ENCODE results near the gene BCL7A.
A peak's percentile ranks its signal among the peaks of the same experiment; 100 is the strongest.

BCL7A gene

GRCh38 chr12:122021193-122021821 is 377 bp upstream of the BCL7A start:
- peaks cover 10% of the 10 kb centered on the region for H3K79me2 ChIP-seq (ENCODE audit: control insufficient read depth, insufficient read depth, low read length)
- no peak overlapping the region for H4K8ac ChIP-seq (ENCODE audit: low read depth, low read length)
- no peaks in the 10 kb centered on the region for H3K36me3 ChIP-seq (ENCODE audit: control insufficient read depth, insufficient read depth, low read length)
- H3K27me3 ChIP-seq (ENCODE audit: insufficient read depth, low read length, poor library complexity), result peaks cover 5% of the 10 kb centered on the region
- no peak overlapping the region for H2BK5ac ChIP-seq (ENCODE audit: low read length)
- H3K23ac ChIP-seq (ENCODE audit: low read length), result no peak overlapping the region
- H3K4me1 ChIP-seq (ENCODE audit: control insufficient read depth, low read depth, low read length), result no peaks in the 10 kb centered on the region
- H4K5ac ChIP-seq (ENCODE audit: low read length), result no peak overlapping the region
- no CpG with 5 or more reads among the region's 57 CpGs for WGBS (ENCODE audit: extremely low coverage, insufficient coverage, low lambda C conversion rate)
- no peak overlapping the region for H2AK5ac ChIP-seq (ENCODE audit: low read length)
- H3K9ac ChIP-seq (ENCODE audit: low read length), result peak overlapping the region; percentile 38
- no peak overlapping the region for H2BK15ac ChIP-seq (replicated peaks; ENCODE audit: low read depth)
- H3K79me1 ChIP-seq (ENCODE audit: low read length), result peaks cover under 1% of the 10 kb centered on the region
- H3K18ac ChIP-seq (ENCODE audit: low read length), result no peak overlapping the region
- peak overlapping the region; percentile 86 for H3K56ac ChIP-seq (ENCODE audit: low read length)
- H3K4me2 ChIP-seq (ENCODE audit: low read length), result peak overlapping the region; percentile 43
- no peak overlapping the region for H3K27ac ChIP-seq (ENCODE audit: low read depth, low read length)
- H3K4ac ChIP-seq (ENCODE audit: low read depth, low read length), result peak overlapping the region; percentile 83
- DNase-seq, result peak; percentile 31
- H2BK120ac ChIP-seq (ENCODE audit: low read depth, low read length), result no peak overlapping the region
- H3K4me3 ChIP-seq (ENCODE audit: low read length), result no peak overlapping the region

GRCh38 chr12:122022393-122023338 is 982 bp downstream of the BCL7A start:
- Histone ChIP-seq H3K4me1 (ENCODE audit: control insufficient read depth, low read depth, low read length) (no peaks in the 10 kb centered on the region), H4K8ac (ENCODE audit: low read depth, low read length) (peak overlapping the region; percentile 76), H3K56ac (ENCODE audit: low read length) (peak overlapping the region; percentile 92), H2BK15ac (replicated peaks; ENCODE audit: low read depth) (no peak overlapping the region), H3K9ac (ENCODE audit: low read length) (peak overlapping the region; percentile 86), H3K27me3 (ENCODE audit: insufficient read depth, low read length, poor library complexity) (peaks cover 5% of the 10 kb centered on the region), H4K5ac (ENCODE audit: low read length) (no peak overlapping the region), H3K79me2 (ENCODE audit: control insufficient read depth, insufficient read depth, low read length) (peaks cover 16% of the 10 kb centered on the region), H3K4ac (ENCODE audit: low read depth, low read length) (peak overlapping the region; percentile 91), H2BK5ac (ENCODE audit: low read length) (no peak overlapping the region), H2BK120ac (ENCODE audit: low read depth, low read length) (no peak overlapping the region), H3K79me1 (ENCODE audit: low read length) (peaks cover 7% of the 10 kb centered on the region), H3K27ac (ENCODE audit: low read depth, low read length) (no peak overlapping the region), H3K23ac (ENCODE audit: low read length) (peak overlapping the region; percentile 15), H2AK5ac (ENCODE audit: low read length) (no peak overlapping the region), H3K4me2 (ENCODE audit: low read length) (peak overlapping the region; percentile 70), H3K18ac (ENCODE audit: low read length) (peak overlapping the region; percentile 96), H3K4me3 (ENCODE audit: low read length) (peak overlapping the region; percentile 47), H3K36me3 (ENCODE audit: control insufficient read depth, insufficient read depth, low read length) (no peaks in the 10 kb centered on the region)
- WGBS (ENCODE audit: extremely low coverage, insufficient coverage, low lambda C conversion rate), result no CpG with 5 or more reads among the region's 124 CpGs
- DNase-seq, result peak; percentile 37

- Histone ChIP-seq H4K8ac (ENCODE audit: low read depth, low read length) (no peak overlapping the region), H3K23ac (ENCODE audit: low read length) (no peak overlapping the region), H3K4ac (ENCODE audit: low read depth, low read length) (no peak overlapping the region), H3K27ac (ENCODE audit: low read depth, low read length) (no peak overlapping the region), H4K5ac (ENCODE audit: low read length) (no peak overlapping the region), H2BK120ac (ENCODE audit: low read depth, low read length) (no peak overlapping the region), H3K27me3 (ENCODE audit: insufficient read depth, low read length, poor library complexity) (peaks cover 5% of the 10 kb centered on the region), H3K36me3 (ENCODE audit: control insufficient read depth, insufficient read depth, low read length) (no peaks in the 10 kb centered on the region), H3K4me3 (ENCODE audit: low read length) (peak overlapping the region; percentile 47), H3K4me1 (ENCODE audit: control insufficient read depth, low read depth, low read length) (no peaks in the 10 kb centered on the region), H2BK15ac (replicated peaks; ENCODE audit: low read depth) (no peak overlapping the region), H3K4me2 (ENCODE audit: low read length) (peak overlapping the region; percentile 70), H3K79me2 (ENCODE audit: control insufficient read depth, insufficient read depth, low read length) (peaks cover 24% of the 10 kb centered on the region), H2BK5ac (ENCODE audit: low read length) (no peak overlapping the region), H3K9ac (ENCODE audit: low read length) (peak overlapping the region; percentile 86), H3K56ac (ENCODE audit: low read length) (peak overlapping the region; percentile 92), H2AK5ac (ENCODE audit: low read length) (no peak overlapping the region), H3K18ac (ENCODE audit: low read length) (peak overlapping the region; percentile 96), H3K79me1 (ENCODE audit: low read length) (peaks cover 10% of the 10 kb centered on the region)
- DNase-seq, result peak; percentile 35
- no CpG with 5 or more reads among the region's 43 CpGs for WGBS (ENCODE audit: extremely low coverage, insufficient coverage, low lambda C conversion rate)
These were observed 1.9 kb downstream of the BCL7A start for GRCh38 chr12:122023339-122024131.

DNA sequence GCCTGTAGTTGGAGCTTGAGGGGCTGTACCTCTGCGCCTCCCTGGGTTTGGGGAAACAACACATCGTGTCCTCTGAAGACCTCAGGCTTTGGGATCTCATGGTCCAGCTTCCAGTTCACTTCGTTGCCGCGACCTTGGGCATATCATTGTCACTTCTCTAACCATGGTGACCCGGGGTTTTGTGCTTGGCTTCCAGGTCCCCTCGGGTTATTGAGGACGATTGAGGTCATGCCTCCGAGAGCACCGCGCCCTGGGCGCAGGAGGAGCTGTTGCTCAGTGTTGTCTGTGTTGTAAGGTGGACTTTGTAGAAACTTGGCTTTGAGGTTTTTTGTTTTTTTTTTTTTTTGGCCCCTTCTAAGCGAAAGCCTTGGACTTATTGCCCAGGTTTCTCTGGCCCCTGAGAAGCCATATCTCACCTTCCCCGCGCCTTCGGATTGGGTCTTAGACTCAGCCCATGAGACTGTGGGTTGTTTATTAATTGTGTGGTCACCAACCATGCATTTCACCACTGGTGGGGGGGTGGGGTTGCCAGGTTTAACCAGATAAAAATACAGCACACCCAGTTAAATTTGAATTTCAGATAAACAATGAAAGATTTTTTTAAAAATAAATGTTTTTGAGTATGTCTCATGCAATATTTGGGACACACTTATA is 2.6 kb downstream of the BCL7A start:
- Histone ChIP-seq H2BK5ac (ENCODE audit: low read length) (no peak overlapping the region), H4K8ac (ENCODE audit: low read depth, low read length) (no peak overlapping the region), H4K5ac (ENCODE audit: low read length) (no peak overlapping the region), H3K9ac (ENCODE audit: low read length) (peak overlapping the region; percentile 23), H3K18ac (ENCODE audit: low read length) (no peak overlapping the region), H3K27me3 (ENCODE audit: insufficient read depth, low read length, poor library complexity) (peaks cover 5% of the 10 kb centered on the region), H3K4me2 (ENCODE audit: low read length) (no peak overlapping the region), H3K4me3 (ENCODE audit: low read length) (no peak overlapping the region), H3K36me3 (ENCODE audit: control insufficient read depth, insufficient read depth, low read length) (no peaks in the 10 kb centered on the region), H3K4ac (ENCODE audit: low read depth, low read length) (no peak overlapping the region), H2AK5ac (ENCODE audit: low read length) (no peak overlapping the region), H3K4me1 (ENCODE audit: control insufficient read depth, low read depth, low read length) (no peaks in the 10 kb centered on the region), H2BK120ac (ENCODE audit: low read depth, low read length) (no peak overlapping the region), H3K79me2 (ENCODE audit: control insufficient read depth, insufficient read depth, low read length) (peaks cover 28% of the 10 kb centered on the region), H3K79me1 (ENCODE audit: low read length) (peaks cover 15% of the 10 kb centered on the region), H2BK15ac (replicated peaks; ENCODE audit: low read depth) (no peak overlapping the region), H3K56ac (ENCODE audit: low read length) (no peak overlapping the region), H3K23ac (ENCODE audit: low read length) (no peak overlapping the region), H3K27ac (ENCODE audit: low read depth, low read length) (no peak overlapping the region)
- WGBS (ENCODE audit: extremely low coverage, insufficient coverage, low lambda C conversion rate), result no CpG with 5 or more reads among the region's 16 CpGs
- no peak for DNase-seq

- Histone ChIP-seq H3K4ac (ENCODE audit: low read depth, low read length) (no peak overlapping the region), H2BK5ac (ENCODE audit: low read length) (no peak overlapping the region), H3K27me3 (ENCODE audit: insufficient read depth, low read length, poor library complexity) (no peaks in the 10 kb centered on the region), H3K27ac (ENCODE audit: low read depth, low read length) (no peak overlapping the region), H4K5ac (ENCODE audit: low read length) (no peak overlapping the region), H3K23ac (ENCODE audit: low read length) (peak overlapping the region; percentile 80), H3K79me2 (ENCODE audit: control insufficient read depth, insufficient read depth, low read length) (peaks cover 30% of the 10 kb centered on the region), H3K18ac (ENCODE audit: low read length) (no peak overlapping the region), H2BK120ac (ENCODE audit: low read depth, low read length) (no peak overlapping the region), H2BK15ac (replicated peaks; ENCODE audit: low read depth) (no peak overlapping the region), H3K9ac (ENCODE audit: low read length) (no peak overlapping the region), H3K56ac (ENCODE audit: low read length) (peak overlapping the region; percentile 5), H3K4me2 (ENCODE audit: low read length) (no peak overlapping the region), H3K36me3 (ENCODE audit: control insufficient read depth, insufficient read depth, low read length) (no peaks in the 10 kb centered on the region), H2AK5ac (ENCODE audit: low read length) (no peak overlapping the region), H3K79me1 (ENCODE audit: low read length) (peaks cover 20% of the 10 kb centered on the region), H3K4me3 (ENCODE audit: low read length) (no peak overlapping the region), H4K8ac (ENCODE audit: low read depth, low read length) (no peak overlapping the region), H3K4me1 (ENCODE audit: control insufficient read depth, low read depth, low read length) (no peaks in the 10 kb centered on the region)
- WGBS (ENCODE audit: extremely low coverage, insufficient coverage, low lambda C conversion rate), result no CpG with 5 or more reads among the region's 7 CpGs
- DNase-seq, result no peak
These were observed 5.1 kb downstream of the BCL7A start for GRCh38 chr12:122026706-122027333.
